Metanephros (tissue), 1 donor: ENCODE measurements around the gene IRGQ. TPM values are rescaled to one million over a fixed set of nuclear protein-coding genes. Genes with fewer than 3 reads are reported as not detected.

Experiments
- total RNA-seq: library from RNA; depleted of rRNA; stranded (reverse); fragments of >200 nt; gene quantifications from one replicate; pipeline ENCODE4 v1.2.3, GENCODE V29; 2014

Gene IRGQ, protein sequence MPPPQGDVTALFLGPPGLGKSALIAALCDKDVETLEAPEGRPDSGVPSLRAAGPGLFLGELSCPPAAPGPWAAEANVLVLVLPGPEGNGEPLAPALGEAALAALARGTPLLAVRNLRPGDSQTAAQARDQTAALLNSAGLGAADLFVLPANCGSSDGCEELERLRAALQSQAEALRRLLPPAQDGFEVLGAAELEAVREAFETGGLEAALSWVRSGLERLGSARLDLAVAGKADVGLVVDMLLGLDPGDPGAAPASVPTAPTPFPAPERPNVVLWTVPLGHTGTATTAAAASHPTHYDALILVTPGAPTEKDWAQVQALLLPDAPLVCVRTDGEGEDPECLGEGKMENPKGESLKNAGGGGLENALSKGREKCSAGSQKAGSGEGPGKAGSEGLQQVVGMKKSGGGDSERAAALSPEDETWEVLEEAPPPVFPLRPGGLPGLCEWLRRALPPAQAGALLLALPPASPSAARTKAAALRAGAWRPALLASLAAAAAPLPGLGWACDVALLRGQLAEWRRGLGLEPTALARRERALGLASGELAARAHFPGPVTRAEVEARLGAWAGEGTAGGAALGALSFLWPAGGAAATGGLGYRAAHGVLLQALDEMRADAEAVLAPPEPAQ
- 33.1 TPM for total RNA-seq

DNA sequence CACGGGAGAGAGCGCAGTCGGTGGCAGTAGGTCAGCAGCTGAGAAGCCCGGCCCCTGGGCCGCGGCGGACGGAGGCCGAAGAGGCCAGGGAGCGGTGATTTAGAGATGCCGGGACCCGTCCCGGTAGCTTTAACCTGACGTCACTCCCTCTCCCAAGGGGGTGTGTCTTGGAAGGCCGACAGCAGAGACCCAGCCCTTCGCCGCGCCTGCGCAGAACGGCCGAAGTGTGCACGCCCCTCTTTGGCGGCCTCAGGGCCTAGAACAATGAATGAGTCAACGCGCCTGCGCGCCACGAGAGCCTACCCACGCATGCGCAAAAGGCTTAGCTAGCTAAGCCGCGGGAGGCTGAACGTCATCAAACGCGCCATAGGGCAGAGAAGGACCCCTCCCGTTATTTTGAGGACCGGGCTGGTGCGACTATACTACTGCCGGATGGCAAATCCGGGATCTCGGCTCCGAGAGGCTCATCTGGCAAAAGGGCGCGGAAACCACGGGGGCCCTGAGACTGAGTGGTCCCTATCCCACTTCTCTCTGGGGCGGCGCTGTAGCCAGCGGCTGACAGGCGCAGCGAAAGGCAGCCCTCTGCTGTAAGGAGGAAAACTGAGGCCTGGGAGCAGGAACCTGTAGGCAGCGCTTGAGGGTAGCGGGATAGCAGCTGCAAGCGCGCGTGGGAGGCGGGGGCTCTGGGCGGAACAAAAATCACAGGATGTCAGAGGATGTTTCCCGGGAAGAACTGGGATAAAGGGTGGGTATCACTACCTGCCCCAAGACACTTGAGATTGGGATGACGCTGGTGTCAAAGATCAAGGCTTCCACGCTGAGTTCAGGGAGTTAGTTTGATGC, at the start of gene IRGQ, which contains the start of gene ZNF576:
IRGQ (minus strand) TSS at position 136 of the 843 bp plus-strand sequence. CDS start 796 bp downstream, outside the sequence.
ZNF576 (plus strand) TSS at position 597 of the 843 bp plus-strand sequence. CDS start 514 bp downstream, outside the sequence.

DNA sequence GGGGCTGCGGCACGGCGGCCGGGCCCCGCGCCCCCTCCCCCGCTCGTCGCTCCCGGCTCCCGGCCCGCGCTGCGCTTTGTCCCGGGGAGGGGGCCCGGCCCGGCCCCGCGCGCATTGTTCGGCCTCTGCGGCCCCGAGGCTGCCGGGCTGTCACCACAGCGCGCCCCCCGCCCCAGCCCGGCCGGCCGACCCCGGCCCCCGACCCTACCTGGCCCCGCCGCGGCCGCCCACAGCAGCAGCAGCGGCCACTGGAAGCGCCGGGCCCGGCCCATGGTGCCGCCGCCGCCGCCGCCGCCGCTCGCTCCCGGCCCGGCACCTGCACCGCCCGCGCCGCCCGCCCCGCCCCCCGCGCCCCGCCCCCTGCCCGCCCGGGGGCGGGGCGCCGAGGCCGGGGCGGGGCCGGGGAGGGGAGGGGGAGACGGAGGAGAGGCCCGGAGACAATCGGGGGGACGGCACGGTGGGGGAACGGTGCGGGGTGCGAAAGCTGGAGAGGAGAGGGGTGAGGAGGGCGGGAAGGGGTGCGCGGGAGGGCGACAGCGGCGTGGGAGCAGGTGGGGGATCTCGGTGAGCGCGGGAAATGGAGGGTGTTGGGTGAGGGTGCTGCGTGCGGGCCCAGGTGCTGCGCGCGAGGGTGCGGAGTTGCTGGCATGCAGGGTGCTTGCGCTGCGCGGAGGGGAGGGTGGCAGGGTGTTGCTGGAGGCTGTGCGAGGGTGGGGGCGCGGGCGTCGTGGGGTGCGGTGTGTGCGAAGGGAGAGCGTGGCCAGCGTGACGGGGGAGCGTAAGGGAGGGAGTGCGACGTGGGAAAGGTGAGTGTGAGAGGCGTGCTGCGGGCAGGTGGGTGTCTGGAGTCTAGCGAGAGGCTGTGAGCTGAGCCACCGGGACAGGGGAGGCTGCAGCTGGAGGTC, 43.8 kb upstream of the IRGQ start, which contains the start of gene CADM4:
CADM4 (minus strand) TSS at position 332 of the 905 bp plus-strand sequence; CDS start at position 272, 60 bp downstream.

DNA sequence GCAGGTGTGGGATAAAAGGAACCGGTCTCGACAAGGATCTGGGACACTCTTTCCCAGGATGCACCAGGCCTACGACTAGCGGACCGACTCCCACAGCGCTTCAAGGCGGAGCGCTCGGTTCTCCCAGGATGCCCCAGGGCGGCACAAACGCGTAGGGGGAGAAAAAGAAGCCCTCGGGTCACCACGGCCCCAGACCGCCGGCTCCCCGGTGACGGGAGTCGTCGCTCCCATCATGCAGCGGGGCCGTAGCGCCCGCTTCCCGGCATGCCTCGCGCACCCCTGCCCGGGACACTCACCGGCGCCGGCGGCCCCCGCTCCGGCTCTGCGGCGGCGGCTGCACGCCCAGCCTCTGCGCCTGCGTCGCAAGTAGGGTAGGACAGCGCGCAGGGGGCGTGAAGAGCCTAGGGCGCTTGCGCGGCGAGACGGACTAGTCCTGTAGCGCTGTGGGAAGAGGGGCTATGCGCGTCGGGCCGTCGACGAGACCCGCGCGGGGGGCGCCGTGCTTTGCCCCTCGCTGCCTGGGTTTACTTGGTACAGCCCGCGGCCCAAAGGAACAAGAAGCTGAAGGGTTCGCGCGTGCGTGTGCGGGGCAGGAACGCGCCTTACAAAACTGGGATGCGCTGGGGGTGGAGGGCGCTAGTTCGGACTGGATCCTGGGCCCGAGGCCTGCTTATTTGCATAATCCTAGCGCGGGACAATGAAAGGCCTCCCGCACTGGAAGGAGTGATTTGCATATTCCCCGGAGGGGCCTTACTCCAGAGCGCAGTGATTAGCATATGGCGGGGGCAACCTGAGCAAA, 23.5 kb upstream of the IRGQ start, which contains the start of gene ZNF428:
ZNF428 (minus strand) TSS at position 368 of the 799 bp plus-strand sequence. CDS start 5,325 bp downstream, outside the sequence.

DNA sequence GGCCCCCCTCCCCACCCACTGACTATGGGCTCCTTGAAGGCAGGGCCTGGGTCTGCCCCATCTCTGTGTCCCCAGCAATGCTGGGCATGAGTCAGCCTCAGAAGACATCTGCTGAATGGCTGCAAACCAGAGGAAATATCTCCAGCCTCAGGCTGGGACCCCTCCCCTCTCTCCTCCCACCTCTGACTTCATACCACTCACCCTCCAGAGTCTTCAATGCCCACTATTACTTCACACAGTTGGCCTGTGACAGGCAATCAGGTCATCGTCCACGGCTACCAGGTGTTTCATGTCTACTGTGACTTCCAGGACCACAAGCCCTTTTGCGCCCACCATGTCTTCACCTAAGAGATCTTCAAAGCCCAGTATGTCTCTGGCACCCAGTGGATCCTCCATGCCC, 15.9 kb upstream of the IRGQ start, which contains the start of gene SRRM5:
SRRM5 (plus strand) TSS at position 301 of the 400 bp plus-strand sequence; CDS start at position 335, 34 bp downstream.

DNA sequence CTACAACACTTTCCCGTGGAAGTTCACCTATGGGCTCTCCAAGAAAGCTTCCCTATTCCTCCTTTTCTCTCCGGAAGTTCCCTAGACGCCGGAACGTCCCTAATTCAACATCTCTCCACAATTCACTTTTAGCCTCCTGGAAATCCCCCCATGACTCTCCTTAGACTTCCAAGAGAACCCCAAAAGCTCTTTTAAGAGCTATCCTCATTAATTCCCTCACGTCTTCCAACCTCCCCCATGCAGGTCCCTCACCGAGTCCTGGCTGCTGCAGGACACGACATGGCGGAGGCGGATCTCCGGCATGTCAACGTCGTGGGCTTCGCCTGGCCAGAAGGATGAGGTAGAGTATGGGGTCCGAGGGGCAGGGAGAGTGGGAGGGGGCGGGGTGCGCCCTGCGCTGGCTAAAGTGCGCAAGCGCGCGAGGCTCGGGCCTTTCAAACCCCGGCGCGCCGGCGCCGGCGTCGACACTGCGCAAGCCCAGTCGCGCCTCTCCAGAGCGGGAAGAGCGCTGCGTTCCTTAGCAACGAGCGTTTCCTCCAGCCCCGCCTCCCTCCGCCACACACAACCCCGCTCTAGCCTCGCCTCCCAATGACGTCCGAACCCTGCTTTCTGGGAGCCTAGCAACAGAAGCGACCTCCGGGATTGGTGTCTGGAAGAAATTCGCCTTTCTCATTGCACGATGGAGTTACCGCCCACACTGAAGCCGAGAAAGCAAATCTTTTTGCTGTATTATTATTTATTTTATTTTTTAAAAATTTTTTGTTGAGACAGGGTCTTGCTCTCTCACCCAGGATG, 20.6 kb downstream of the IRGQ start, which contains the start of the genes PINLYP and XRCC1:
PINLYP (plus strand) TSS at position 646 of the 795 bp plus-strand sequence. CDS start 1,391 bp downstream, outside the sequence.
XRCC1 (minus strand) TSS at position 372 of the 795 bp plus-strand sequence; CDS start at position 303, 69 bp downstream.

Other genes with a start within 250 kb of the IRGQ start
- gene CD177, start 242.4 kb downstream of the IRGQ start, total RNA-seq = 29.0 TPM
- not detected for gene TEX101, start 181.2 kb downstream of the IRGQ start, total RNA-seq
- 0.70 TPM for gene LYPD3, start 130.5 kb downstream of the IRGQ start, total RNA-seq
- gene PHLDB3, start 91.4 kb downstream of the IRGQ start, total RNA-seq = 22.1 TPM
- gene ETHE1, start 68.9 kb downstream of the IRGQ start, total RNA-seq = 28.1 TPM
- 1.8 TPM for gene ZNF575, start 62.9 kb downstream of the IRGQ start, total RNA-seq
- gene XRCC1, start 20.6 kb downstream of the IRGQ start, total RNA-seq = 22.9 TPM
- 9.5 TPM for gene PINLYP, start 20.3 kb downstream of the IRGQ start, total RNA-seq
- 9.4 TPM for gene ZNF576, start 461 bp upstream of the IRGQ start, total RNA-seq
- 0.06 TPM for gene SRRM5, start 16.0 kb upstream of the IRGQ start, total RNA-seq
- gene ZNF428, start 23.5 kb upstream of the IRGQ start, total RNA-seq = 90.2 TPM
- 24.4 TPM for gene CADM4, start 43.7 kb upstream of the IRGQ start, total RNA-seq
- 16.9 TPM for gene PLAUR, start 74.0 kb upstream of the IRGQ start, total RNA-seq
- not detected for gene IRGC, start 119.9 kb upstream of the IRGQ start, total RNA-seq
- 23.2 TPM for gene SMG9, start 158.8 kb upstream of the IRGQ start, total RNA-seq
- 3.7 TPM for gene KCNN4, start 184.8 kb upstream of the IRGQ start, total RNA-seq
- 0.99 TPM for gene LYPD5, start 206.3 kb upstream of the IRGQ start, total RNA-seq
- gene ZNF283, start 231.2 kb upstream of the IRGQ start, total RNA-seq = 26.7 TPM